ENCODE results near the gene PDSS2.

The PDSS2 gene

DNA sequence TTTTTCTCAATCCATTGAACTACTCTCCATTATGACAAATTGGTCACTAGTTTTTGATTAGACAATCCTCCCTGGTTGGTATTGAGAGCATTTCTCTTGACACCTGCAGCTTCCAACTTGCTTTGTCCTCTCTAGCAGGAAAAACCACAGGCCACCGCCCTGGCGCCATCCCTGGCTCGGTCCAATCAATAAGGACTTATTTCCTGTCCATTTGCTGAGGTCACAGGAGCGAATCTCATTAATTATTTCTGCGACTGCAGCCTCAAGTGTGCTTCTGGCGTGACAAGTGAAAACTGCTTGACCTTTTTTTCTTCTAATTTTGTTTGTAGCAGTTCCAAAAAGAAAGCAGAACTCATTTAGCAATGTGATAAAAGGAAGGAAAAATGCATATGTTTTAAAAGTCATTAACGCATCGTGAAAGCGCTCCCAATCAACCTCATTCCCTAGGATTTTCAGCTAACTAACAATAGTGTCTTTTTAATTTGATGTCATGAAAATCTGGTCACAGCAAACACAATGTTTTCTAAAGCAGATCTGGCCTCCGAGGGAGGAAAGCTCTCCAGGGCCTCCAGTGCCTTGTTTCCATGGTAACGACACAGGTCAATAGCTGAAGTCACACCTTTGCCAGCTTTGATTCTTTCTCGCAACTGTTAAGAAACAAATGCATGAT is 305.1 kb downstream of the PDSS2 start:
- no peak for DNase-seq

GRCh38 chr6:107152638-107153430 is 306.5 kb downstream of the PDSS2 start:
- DNase-seq, result no peak
- ATAC-seq (ENCODE audit: insufficient read depth, low read depth), result no peak
- H3K4me3 ChIP-seq (ENCODE audit: low read depth in 1 of 2, low read length in 2 of 2), result no peak overlapping the region
- no peak overlapping the region for H2AFZ ChIP-seq (ENCODE audit: low read depth, low read length)
- H3K4me1 ChIP-seq (ENCODE audit: insufficient read depth, low read length), result no peaks in the 10 kb centered on the region
- H3K9me3 ChIP-seq (ENCODE audit: insufficient read depth, low read length, severe bottlenecking), result no peaks in the 10 kb centered on the region
- H3K27ac ChIP-seq (ENCODE audit: low read length), result no peak overlapping the region
- no peak overlapping the region for H3K9ac ChIP-seq (ENCODE audit: low read depth, low read length)
- no peaks in the 10 kb centered on the region for H3K27me3 ChIP-seq (ENCODE audit: insufficient read depth, low read length, poor library complexity)
- no peaks in the 10 kb centered on the region for H4K20me1 ChIP-seq (ENCODE audit: insufficient read depth, low read length)
- no peaks in the 10 kb centered on the region for H3K36me3 ChIP-seq (ENCODE audit: insufficient read depth, low read length)
- TF ChIP-seq EZH2 (IDR thresholded peaks at IDR 0.05; ENCODE audit: borderline replicate concordance, low read depth, low read length, severe bottlenecking), result no peak
- TF ChIP-seq, protein P1, sequence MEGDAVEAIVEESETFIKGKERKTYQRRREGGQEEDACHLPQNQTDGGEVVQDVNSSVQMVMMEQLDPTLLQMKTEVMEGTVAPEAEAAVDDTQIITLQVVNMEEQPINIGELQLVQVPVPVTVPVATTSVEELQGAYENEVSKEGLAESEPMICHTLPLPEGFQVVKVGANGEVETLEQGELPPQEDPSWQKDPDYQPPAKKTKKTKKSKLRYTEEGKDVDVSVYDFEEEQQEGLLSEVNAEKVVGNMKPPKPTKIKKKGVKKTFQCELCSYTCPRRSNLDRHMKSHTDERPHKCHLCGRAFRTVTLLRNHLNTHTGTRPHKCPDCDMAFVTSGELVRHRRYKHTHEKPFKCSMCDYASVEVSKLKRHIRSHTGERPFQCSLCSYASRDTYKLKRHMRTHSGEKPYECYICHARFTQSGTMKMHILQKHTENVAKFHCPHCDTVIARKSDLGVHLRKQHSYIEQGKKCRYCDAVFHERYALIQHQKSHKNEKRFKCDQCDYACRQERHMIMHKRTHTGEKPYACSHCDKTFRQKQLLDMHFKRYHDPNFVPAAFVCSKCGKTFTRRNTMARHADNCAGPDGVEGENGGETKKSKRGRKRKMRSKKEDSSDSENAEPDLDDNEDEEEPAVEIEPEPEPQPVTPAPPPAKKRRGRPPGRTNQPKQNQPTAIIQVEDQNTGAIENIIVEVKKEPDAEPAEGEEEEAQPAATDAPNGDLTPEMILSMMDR (IDR thresholded peaks at IDR 0.05; ENCODE audit: borderline replicate concordance, extremely low read depth, low read length, poor library complexity, severe bottlenecking), result no peak
- no peak overlapping the region for H3K4me2 ChIP-seq (ENCODE audit: insufficient read depth, low read length)
- H3K79me2 ChIP-seq (ENCODE audit: insufficient read depth, low read length), result no peaks in the 10 kb centered on the region

More for the DNA sequence above, 305.1 kb downstream of the PDSS2 start:
- no peaks in the 10 kb centered on the region for H4K20me1 ChIP-seq (ENCODE audit: insufficient read depth, low read length)
- TF ChIP-seq, protein P1 (IDR thresholded peaks at IDR 0.05; ENCODE audit: borderline replicate concordance, extremely low read depth, low read length, poor library complexity, severe bottlenecking), result no peak
- no peak for TF ChIP-seq EZH2 (IDR thresholded peaks at IDR 0.05; ENCODE audit: borderline replicate concordance, low read depth, low read length, severe bottlenecking)
- H3K36me3 ChIP-seq (ENCODE audit: insufficient read depth, low read length), result no peaks in the 10 kb centered on the region
- no peaks in the 10 kb centered on the region for H3K79me2 ChIP-seq (ENCODE audit: insufficient read depth, low read length)
- no peak overlapping the region for H3K4me3 ChIP-seq (ENCODE audit: low read depth in 1 of 2, low read length in 2 of 2)
- no peak overlapping the region for H3K27ac ChIP-seq (ENCODE audit: low read length)
- no peaks in the 10 kb centered on the region for H3K27me3 ChIP-seq (ENCODE audit: insufficient read depth, low read length, poor library complexity)
- H3K4me1 ChIP-seq (ENCODE audit: insufficient read depth, low read length), result no peaks in the 10 kb centered on the region
- H3K9me3 ChIP-seq (ENCODE audit: insufficient read depth, low read length, severe bottlenecking), result no peaks in the 10 kb centered on the region
- H3K4me2 ChIP-seq (ENCODE audit: insufficient read depth, low read length), result no peak overlapping the region
- H3K9ac ChIP-seq (ENCODE audit: low read depth, low read length), result no peak overlapping the region
- no peak overlapping the region for H2AFZ ChIP-seq (ENCODE audit: low read depth, low read length)
- ATAC-seq (ENCODE audit: insufficient read depth, low read depth), result no peak

- H3K4me2 ChIP-seq (ENCODE audit: insufficient read depth, low read length), result no peak overlapping the region
- TF ChIP-seq, protein P1 (IDR thresholded peaks at IDR 0.05; ENCODE audit: borderline replicate concordance, extremely low read depth, low read length, poor library complexity, severe bottlenecking), result no peak
- TF ChIP-seq EZH2 (IDR thresholded peaks at IDR 0.05; ENCODE audit: borderline replicate concordance, low read depth, low read length, severe bottlenecking), result no peak
- H3K27ac ChIP-seq (ENCODE audit: low read length), result no peak overlapping the region
- H3K79me2 ChIP-seq (ENCODE audit: insufficient read depth, low read length), result no peaks in the 10 kb centered on the region
- H3K36me3 ChIP-seq (ENCODE audit: insufficient read depth, low read length), result no peaks in the 10 kb centered on the region
- no peaks in the 10 kb centered on the region for H3K9me3 ChIP-seq (ENCODE audit: insufficient read depth, low read length, severe bottlenecking)
- no peak for ATAC-seq (ENCODE audit: insufficient read depth, low read depth)
- H3K9ac ChIP-seq (ENCODE audit: low read depth, low read length), result no peak overlapping the region
- no peaks in the 10 kb centered on the region for H4K20me1 ChIP-seq (ENCODE audit: insufficient read depth, low read length)
- H3K27me3 ChIP-seq (ENCODE audit: insufficient read depth, low read length, poor library complexity), result no peaks in the 10 kb centered on the region
- no peaks in the 10 kb centered on the region for H3K4me1 ChIP-seq (ENCODE audit: insufficient read depth, low read length)
- H3K4me3 ChIP-seq (ENCODE audit: low read depth in 1 of 2, low read length in 2 of 2), result no peak overlapping the region
- H2AFZ ChIP-seq (ENCODE audit: low read depth, low read length), result no peak overlapping the region
- DNase-seq, result no peak
Observed at GRCh38 chr6:107144666-107145065, 314.7 kb downstream of the PDSS2 start.
